GM21367 (cell line): ENCODE results near the gene LMF1.
"Not testable (repeated sequence)": the region's sequence is repeated elsewhere in the genome, so short reads cannot be mapped to it uniquely, and the experiment has no call there.

Source experiments
- ATAC-seq: cut with Tn5 transposase; IDR thresholded peaks from one replicate; pipeline ENCODE4 v1.9.1; 2021; ENCODE audit not compliant: unreplicated experiment

The LMF1 gene

GRCh38 chr16:972316-973002 is 1.7 kb upstream of the LMF1 start:
- ATAC-seq = no peak

GRCh38 chr16:971981-972315 is 1.2 kb upstream of the LMF1 start:
- no peak for ATAC-seq

- no peak for ATAC-seq
Observed at GRCh38 chr16:971582-971905, 760 bp upstream of the LMF1 start.

GRCh38 chr16:970386-970765 is 408 bp downstream of the LMF1 start:
- ATAC-seq = peak; percentile 21

- no peak for ATAC-seq
Observed at GRCh38 chr16:969508-970385, 1.0 kb downstream of the LMF1 start.

GRCh38 chr16:968620-969019 is 2.2 kb downstream of the LMF1 start:
- ATAC-seq = no peak

GRCh38 chr16:967546-968295 is 3.1 kb downstream of the LMF1 start:
- ATAC-seq = no peak

- ATAC-seq = no peak
Observed at GRCh38 chr16:967077-967541, 3.7 kb downstream of the LMF1 start.

GRCh38 chr16:966505-966904 is 4.3 kb downstream of the LMF1 start:
- ATAC-seq = no peak

GRCh38 chr16:966035-966434 is 4.7 kb downstream of the LMF1 start:
- ATAC-seq = no peak

- ATAC-seq = no peak
Observed at GRCh38 chr16:965487-965886, 5.3 kb downstream of the LMF1 start.

GRCh38 chr16:965036-965395 is 5.8 kb downstream of the LMF1 start:
- no peak for ATAC-seq

- ATAC-seq = no peak
Observed at GRCh38 chr16:964356-965035, 6.3 kb downstream of the LMF1 start.

- no peak for ATAC-seq
Observed at GRCh38 chr16:963913-964312, 6.9 kb downstream of the LMF1 start.

GRCh38 chr16:962901-963814 is 7.6 kb downstream of the LMF1 start:
- ATAC-seq = no peak

GRCh38 chr16:962366-962765 is 8.4 kb downstream of the LMF1 start:
- no peak for ATAC-seq

GRCh38 chr16:959232-960040 is 11.3 kb downstream of the LMF1 start:
- ATAC-seq = no peak

- not testable (repeated sequence) for ATAC-seq
Observed at GRCh38 chr16:955766-956165, 15.0 kb downstream of the LMF1 start.

- not testable (repeated sequence) for ATAC-seq
Observed at GRCh38 chr16:953818-954217, 17.0 kb downstream of the LMF1 start.
